ENCODE data around the gene SCGB3A2. TPM values are rescaled to one million over a fixed set of nuclear protein-coding genes. Genes with fewer than 3 reads are reported as not detected.

Gene SCGB3A2
- total RNA-seq, 1 experiment from 2014 or later: 0.51 TPM

GRCh38 chr5:147853372-147853987 lies 25.0 kb upstream of the SCGB3A2 start:
- ChIA-PET CTCF (no interaction called here), POLR2A (ENCODE audit: unreplicated experiment) (interaction anchor here (0.6 kb wide), 1 partner anchor 56 kb away, joined by 6 read pairs; no protein-coding TSS in a partner anchor)
- Histone ChIP-seq H3F3A (ENCODE audit: low read length, unreplicated experiment) (no peaks in the 10 kb centered on the region), H3K4me3 (ENCODE audit: low read length) (no peak overlapping the region), H3K9ac (ENCODE audit: low read length) (no peak overlapping the region), H3K4me1 (ENCODE audit: insufficient read depth, low read length) (peaks cover 9% of the 10 kb centered on the region), H3K79me2 (ENCODE audit: low read length) (no peaks in the 10 kb centered on the region), H3K4me2 (ENCODE audit: low read length) (no peak overlapping the region), H2AFZ (ENCODE audit: low read length) (no peak overlapping the region), H3K27ac (ENCODE audit: low read length) (no peak overlapping the region), H3K36me3 (ENCODE audit: low read depth, low read length) (no peaks in the 10 kb centered on the region), H3K9me3 (ENCODE audit: low read length) (no peaks in the 10 kb centered on the region), H4K20me1 (ENCODE audit: low read length) (no peaks in the 10 kb centered on the region), H3K27me3 (ENCODE audit: low read length) (no peaks in the 10 kb centered on the region), H3K9me2 (replicated peaks; ENCODE audit: low read length) (no peaks in the 10 kb centered on the region)
- ATAC-seq (no peak), DNase-seq (no peak)
- TF ChIP-seq EZH2 (IDR thresholded peaks at IDR 0.05; ENCODE audit: low read length, unreplicated experiment) (no peak), CTCF (conservative IDR thresholded peaks at IDR 0.05; ENCODE audit: low read depth, low read length) (no peak), EZH2phosphoT487 (IDR thresholded peaks at IDR 0.05; ENCODE audit: borderline replicate concordance, low read length) (no peak)
- intact Hi-C loops (cut with micrococcal nuclease): no loop called here
- no TSS peak for BruUV-seq (replicated peaks)

- no peaks in the 10 kb centered on the region for H3K9me2 ChIP-seq (replicated peaks; ENCODE audit: low read length)
- no peaks in the 10 kb centered on the region for H3K27me3 ChIP-seq (ENCODE audit: low read length)
- no peaks in the 10 kb centered on the region for H3K9me3 ChIP-seq (ENCODE audit: low read length)
- no peak for TF ChIP-seq EZH2 (IDR thresholded peaks at IDR 0.05; ENCODE audit: low read length, unreplicated experiment)
- no peak for TF ChIP-seq CTCF (conservative IDR thresholded peaks at IDR 0.05; ENCODE audit: low read depth, low read length)
- no peak for TF ChIP-seq EZH2phosphoT487 (IDR thresholded peaks at IDR 0.05; ENCODE audit: borderline replicate concordance, low read length)
- no peak overlapping the region for H3K4me2 ChIP-seq (ENCODE audit: low read length)
- no peak overlapping the region for H2AFZ ChIP-seq (ENCODE audit: low read length)
- intact Hi-C loops (cut with micrococcal nuclease): no loop called here
- H3K9ac ChIP-seq (ENCODE audit: low read length): no peak overlapping the region
- H3K4me1 ChIP-seq (ENCODE audit: insufficient read depth, low read length): peaks cover 17% of the 10 kb centered on the region
- CTCF ChIA-PET: no interaction called here
- no TSS peak for BruUV-seq (replicated peaks)
- H3K4me3 ChIP-seq (ENCODE audit: low read length): no peak overlapping the region
- DNase-seq (no peak), ATAC-seq (no peak)
- H3K36me3 ChIP-seq (ENCODE audit: low read depth, low read length): no peaks in the 10 kb centered on the region
- POLR2A ChIA-PET (ENCODE audit: unreplicated experiment): no interaction called here
- no peaks in the 10 kb centered on the region for H3F3A ChIP-seq (ENCODE audit: low read length, unreplicated experiment)
- no peaks in the 10 kb centered on the region for H3K79me2 ChIP-seq (ENCODE audit: low read length)
- H3K27ac ChIP-seq (ENCODE audit: low read length): no peak overlapping the region
- H4K20me1 ChIP-seq (ENCODE audit: low read length): no peaks in the 10 kb centered on the region
Observed at GRCh38 chr5:147854331-147854730, 24.2 kb upstream of the SCGB3A2 start.

Measured in PC-3 (cell line).